ENCODE data around the gene MAP2K4.
"Not testable (repeated sequence)": the region's sequence is repeated elsewhere in the genome, so short reads cannot be mapped to it uniquely, and the experiment has no call there.

The MAP2K4 gene

GRCh38 chr17:12020642-12021622, at the start of gene MAP2K4:
Gene MAP2K4, plus strand, starts transcription at chr17:12020877. Its CDS starts 10 bp downstream, at chr17:12020887.
- DNase-seq (ENCODE audit: low read depth in 2 of 2): peak; percentile 92 to 95

GRCh38 chr17:11972741-11973140, 47.9 kb upstream of the MAP2K4 start:
- DNase-seq (ENCODE audit: low read depth in 2 of 2): not testable (repeated sequence)

GRCh38 chr17:11979795-11980194, 40.9 kb upstream of the MAP2K4 start:
- DNase-seq (ENCODE audit: low read depth in 2 of 2): no peak

- no peak for DNase-seq (ENCODE audit: low read depth in 2 of 2)
Observed at GRCh38 chr17:11980813-11981212, 39.9 kb upstream of the MAP2K4 start.

- DNase-seq (ENCODE audit: low read depth in 2 of 2): no peak
Observed at GRCh38 chr17:11981862-11982261, 38.8 kb upstream of the MAP2K4 start.

GRCh38 chr17:11986179-11986941, 34.3 kb upstream of the MAP2K4 start:
- DNase-seq (ENCODE audit: low read depth in 2 of 2): no peak

- no peak for DNase-seq (ENCODE audit: low read depth in 2 of 2)
Observed at GRCh38 chr17:11986942-11987329, 33.7 kb upstream of the MAP2K4 start.

- no peak for DNase-seq (ENCODE audit: low read depth in 2 of 2)
Observed at GRCh38 chr17:11990363-11990983, 30.2 kb upstream of the MAP2K4 start.

GRCh38 chr17:11991461-11991860, 29.2 kb upstream of the MAP2K4 start:
- no peak for DNase-seq (ENCODE audit: low read depth in 2 of 2)

GRCh38 chr17:11996722-11997146, 23.9 kb upstream of the MAP2K4 start:
- DNase-seq (ENCODE audit: low read depth in 2 of 2): peak in 1 of 2 donors; percentile 16

GRCh38 chr17:11997147-11997971, 23.3 kb upstream of the MAP2K4 start, which contains the start of gene ZNF18:
Gene ZNF18, minus strand, starts transcription at chr17:11997475. Its CDS starts 4,646 bp downstream, at chr17:11992829.
- peak; percentile 93 for DNase-seq (ENCODE audit: low read depth in 2 of 2)

- no peak for DNase-seq (ENCODE audit: low read depth in 2 of 2)
Observed at GRCh38 chr17:11997972-11998233, 22.8 kb upstream of the MAP2K4 start.

- no peak for DNase-seq (ENCODE audit: low read depth in 2 of 2)
Observed at GRCh38 chr17:11999696-12000095, 21.0 kb upstream of the MAP2K4 start.

- DNase-seq (ENCODE audit: low read depth in 2 of 2): no peak
Observed at GRCh38 chr17:12007466-12007865, 13.2 kb upstream of the MAP2K4 start.

GRCh38 chr17:12021623-12022140, 1.0 kb downstream of the MAP2K4 start:
- no peak for DNase-seq (ENCODE audit: low read depth in 2 of 2)

- no peak for DNase-seq (ENCODE audit: low read depth in 2 of 2)
Observed at GRCh38 chr17:12022310-12022709, 1.6 kb downstream of the MAP2K4 start.

GRCh38 chr17:12024327-12024726, 3.6 kb downstream of the MAP2K4 start:
- DNase-seq (ENCODE audit: low read depth in 2 of 2): no peak

GRCh38 chr17:12027658-12028057, 7.0 kb downstream of the MAP2K4 start:
- no peak for DNase-seq (ENCODE audit: low read depth in 2 of 2)

GRCh38 chr17:12028611-12029010, 7.9 kb downstream of the MAP2K4 start:
- DNase-seq (ENCODE audit: low read depth in 2 of 2): no peak

- no peak for DNase-seq (ENCODE audit: low read depth in 2 of 2)
Observed at GRCh38 chr17:12034538-12034937, 13.9 kb downstream of the MAP2K4 start.

- no peak for DNase-seq (ENCODE audit: low read depth in 2 of 2)
Observed at GRCh38 chr17:12035673-12036072, 15.0 kb downstream of the MAP2K4 start.

Data from stimulated activated CD8-positive, alpha-beta memory T cell treated with anti-CD3 and anti-CD28 coated beads, Interleukin-2, amount 100 ng/mL, for 1 hour (primary cell).